Stomach (tissue), 4 donors: ENCODE data around the gene MCRIP2.

Experiments used
- CTCF ChIP-seq, 7 experiments: fragments of 450-650 bp in 4 of 7; fragments of 200-600 bp in 3 of 7; sonication (generic) in 3 of 7; IDR thresholded peaks; one replicate each; pipeline ENCODE4 v1.5.1; 2016 to 2019; ENCODE audit warnings: antibody characterized with exemption in 7 of 7, control low read depth in 2 of 7, mild to moderate bottlenecking in 1 of 7
- POLR2A ChIP-seq, 4 donors: fragments of 450-650 bp; IDR thresholded peaks; one replicate each; pipeline ENCODE4 v1.6.1; 2016; ENCODE audit warnings: antibody characterized with exemption in 4 of 4, control low read depth in 2 of 4, mild to moderate bottlenecking in 1 of 4, moderate library complexity in 1 of 4
- POLR2AphosphoS5 ChIP-seq, 3 donors: sonication (generic); formaldehyde crosslinking; IDR thresholded peaks; one replicate each; pipeline ENCODE4 v1.6.1; 2016; ENCODE audit warnings: antibody characterized with exemption in 3 of 3

- TF ChIP-seq POLR2AphosphoS5 (IDR thresholded peaks at IDR 0.05) (peak in 1 of 3 donors; percentile 43), CTCF (IDR thresholded peaks at IDR 0.05) (peak in 5 of 7 experiments; percentile 59 to 80 (median 76)), POLR2A (IDR thresholded peaks at IDR 0.05) (no peak)
Measured at GRCh38 chr16:610513-611381, 30.9 kb upstream of the MCRIP2 start.
